Subcutaneous abdominal adipose tissue (tissue), 5 donors: ENCODE data around the gene ELK4.

Experiments used
- H3K27ac ChIP-seq: one replicate; pipeline ENCODE4 v1.7.0; 2013; ENCODE audit warnings: low read depth, mild to moderate bottlenecking, inconsistent platforms, low read length, moderate library complexity
- H3K27me3 ChIP-seq, 5 donors: one replicate each; pipeline ENCODE4 v1.7.0; 2013; ENCODE audit warnings: low read length in 5 of 5, inconsistent platforms in 1 of 5; ENCODE audit not compliant: control insufficient read depth in 5 of 5, insufficient read depth in 4 of 5
- H3K36me3 ChIP-seq, 5 donors: one replicate each; pipeline ENCODE4 v1.7.0; 2013; ENCODE audit warnings: low read length in 5 of 5; ENCODE audit not compliant: control insufficient read depth in 5 of 5, insufficient read depth in 5 of 5
- H3K4me1 ChIP-seq, 5 donors: one replicate each; pipeline ENCODE4 v1.7.0; 2013; ENCODE audit warnings: low read length in 5 of 5, mild to moderate bottlenecking in 3 of 5, moderate library complexity in 1 of 5; ENCODE audit not compliant: control insufficient read depth in 5 of 5, insufficient read depth in 5 of 5
- H3K4me3 ChIP-seq, 5 donors: one replicate each; pipeline ENCODE4 v1.7.0; 2013; ENCODE audit warnings: low read length in 5 of 5, low read depth in 1 of 5
- H3K9ac ChIP-seq, 5 donors: one replicate each; pipeline ENCODE4 v1.7.0; 2013; ENCODE audit warnings: low read length in 5 of 5, mild to moderate bottlenecking in 4 of 5, moderate library complexity in 3 of 5
- H3K9me3 ChIP-seq, 5 donors: one replicate each; pipeline ENCODE4 v1.7.0; 2013; ENCODE audit warnings: low read length in 5 of 5; ENCODE audit not compliant: control insufficient read depth in 5 of 5
- donor health status: healthy.
- donor health status: healthy.
- donor health status: healthy.
- donor health status: healthy.
- donor health status: healthy.

ELK4 gene

GRCh38 chr1:205570796-205571537 is 60.8 kb downstream of the ELK4 start:
- Histone ChIP-seq H3K27me3 (peaks cover 14 to 38% (median 28%) of the 10 kb centered on the region in 5 donors), H3K4me3 (no peak overlapping the region), H3K27ac (no peak overlapping the region), H3K9me3 (no peaks in the 10 kb centered on the region), H3K4me1 (peaks cover 0 to 13% (median 7%) of the 10 kb centered on the region in 5 donors), H3K9ac (no peak overlapping the region), H3K36me3 (no peaks in the 10 kb centered on the region)

GRCh38 chr1:205570173-205570501 is 61.7 kb downstream of the ELK4 start:
- Histone ChIP-seq H3K4me1 (peaks cover 0 to 13% (median 7%) of the 10 kb centered on the region in 5 donors), H3K27ac (no peak overlapping the region), H3K9me3 (no peaks in the 10 kb centered on the region), H3K36me3 (no peaks in the 10 kb centered on the region), H3K27me3 (peaks cover 14 to 38% (median 28%) of the 10 kb centered on the region in 5 donors), H3K9ac (no peak overlapping the region), H3K4me3 (peak overlapping the region in 2 of 5 donors; percentile 67 to 69)

- Histone ChIP-seq H3K27ac (no peak overlapping the region), H3K9ac (peak overlapping the region in 1 of 5 donors; percentile 4), H3K4me1 (peaks cover 0 to 13% (median 7%) of the 10 kb centered on the region in 5 donors), H3K9me3 (no peaks in the 10 kb centered on the region), H3K27me3 (peaks cover 14 to 35% (median 28%) of the 10 kb centered on the region in 5 donors), H3K4me3 (peak overlapping the region in 3 of 5 donors; percentile 42 to 69 (median 67)), H3K36me3 (no peaks in the 10 kb centered on the region)
Measured at GRCh38 chr1:205569411-205570172, 62.2 kb downstream of the ELK4 start.

- no peaks in the 10 kb centered on the region for H3K36me3 ChIP-seq
- H3K27ac ChIP-seq = no peak overlapping the region
- peaks cover 14 to 35% (median 34%) of the 10 kb centered on the region in 5 donors for H3K27me3 ChIP-seq
- H3K9ac ChIP-seq = peak overlapping the region in 1 of 5 donors; percentile 25
- H3K4me1 ChIP-seq = peaks cover 0 to 14% (median 7%) of the 10 kb centered on the region in 5 donors
- H3K4me3 ChIP-seq = peak overlapping the region in 4 of 5 donors; percentile 50 to 69 (median 62)
- H3K9me3 ChIP-seq = no peaks in the 10 kb centered on the region
Measured at GRCh38 chr1:205568469-205569361, 63.1 kb downstream of the ELK4 start.

DNA sequence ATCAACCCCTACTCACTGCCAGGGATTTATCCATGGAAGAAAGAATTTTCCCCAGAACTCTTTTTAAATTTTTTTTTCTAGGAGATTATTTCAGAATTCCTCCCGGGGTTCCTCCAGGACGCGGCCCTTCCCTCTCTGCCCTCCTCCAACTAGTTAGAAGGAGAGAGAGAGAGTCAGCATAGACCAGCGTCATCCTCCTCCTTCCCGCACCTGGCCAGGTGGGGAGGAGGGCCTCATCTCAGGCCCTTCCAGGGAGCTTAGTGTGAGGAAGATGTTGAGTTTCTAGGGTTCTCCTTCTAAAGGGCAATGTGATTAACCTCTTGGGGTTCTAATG is 63.7 kb downstream of the ELK4 start:
- Histone ChIP-seq H3K27ac (no peak overlapping the region), H3K36me3 (no peaks in the 10 kb centered on the region), H3K9ac (no peak overlapping the region), H3K4me1 (peaks cover 0 to 14% (median 7%) of the 10 kb centered on the region in 5 donors), H3K4me3 (peak overlapping the region in 3 of 5 donors; percentile 36 to 39 (median 37)), H3K9me3 (no peaks in the 10 kb centered on the region), H3K27me3 (peaks cover 14 to 35% (median 34%) of the 10 kb centered on the region in 5 donors)

GRCh38 chr1:205567716-205568115 is 64.1 kb downstream of the ELK4 start:
- peaks cover 0 to 14% (median 7%) of the 10 kb centered on the region in 5 donors for H3K4me1 ChIP-seq
- H3K36me3 ChIP-seq = no peaks in the 10 kb centered on the region
- no peak overlapping the region for H3K4me3 ChIP-seq
- no peaks in the 10 kb centered on the region for H3K9me3 ChIP-seq
- no peak overlapping the region for H3K27ac ChIP-seq
- H3K9ac ChIP-seq = no peak overlapping the region
- peaks cover 14 to 35% (median 34%) of the 10 kb centered on the region in 5 donors for H3K27me3 ChIP-seq

- H3K36me3 ChIP-seq = no peaks in the 10 kb centered on the region
- H3K4me1 ChIP-seq = peaks cover 0 to 14% (median 7%) of the 10 kb centered on the region in 5 donors
- peaks cover 0 to 16% (median 9%) of the 10 kb centered on the region in 5 donors for H3K9me3 ChIP-seq
- H3K27ac ChIP-seq = no peak overlapping the region
- H3K4me3 ChIP-seq = no peak overlapping the region
- no peak overlapping the region for H3K9ac ChIP-seq
- H3K27me3 ChIP-seq = peaks cover 14 to 33% (median 24%) of the 10 kb centered on the region in 5 donors
Measured at GRCh38 chr1:205565799-205566198, 66.0 kb downstream of the ELK4 start.

- no peaks in the 10 kb centered on the region for H3K36me3 ChIP-seq
- H3K4me1 ChIP-seq = peaks cover 0 to 10% (median 6%) of the 10 kb centered on the region in 5 donors
- peaks cover 0 to 17% (median 9%) of the 10 kb centered on the region in 5 donors for H3K9me3 ChIP-seq
- H3K4me3 ChIP-seq = no peak overlapping the region
- H3K9ac ChIP-seq = no peak overlapping the region
- H3K27ac ChIP-seq = no peak overlapping the region
- peaks cover 8 to 22% (median 17%) of the 10 kb centered on the region in 5 donors for H3K27me3 ChIP-seq
Measured at GRCh38 chr1:205563927-205564441, 67.8 kb downstream of the ELK4 start.

DNA sequence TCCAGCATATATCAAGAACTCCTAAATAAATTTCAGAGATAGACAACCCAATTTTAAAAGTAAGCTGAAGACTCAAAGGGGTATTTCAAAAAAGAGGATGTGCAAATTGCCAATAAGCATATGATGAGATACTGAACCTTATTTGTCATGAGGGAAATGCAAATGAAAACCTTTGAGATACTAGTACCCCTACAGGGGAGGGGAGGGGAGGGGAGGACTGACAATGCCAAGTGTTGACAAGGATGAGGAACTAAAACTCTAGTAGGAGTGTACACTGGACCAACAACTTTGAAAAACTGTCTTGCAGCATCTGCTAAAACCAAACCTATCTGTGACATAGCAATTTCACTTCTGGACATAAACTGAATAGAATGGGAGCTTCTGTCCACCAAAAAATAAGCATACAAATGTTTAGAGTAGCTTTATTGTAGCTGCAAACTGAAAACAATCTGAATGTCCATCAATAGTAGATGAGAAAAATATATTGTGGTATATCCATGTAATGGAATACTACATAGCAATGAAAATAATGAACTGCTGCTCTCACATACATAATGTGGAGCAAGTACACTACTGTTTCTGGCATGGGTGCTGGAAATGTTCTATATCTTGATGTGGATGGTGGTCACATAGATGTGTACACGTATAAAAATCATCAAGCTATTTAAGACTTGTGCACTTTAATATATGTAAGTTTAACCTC is 70.2 kb downstream of the ELK4 start:
- Histone ChIP-seq H3K4me3 (peak overlapping the region in 1 of 5 donors; percentile 12), H3K27me3 (peaks cover 0 to 6% (median 0%) of the 10 kb centered on the region in 5 donors), H3K9me3 (peaks cover 0 to 17% (median 9%) of the 10 kb centered on the region in 5 donors), H3K36me3 (no peaks in the 10 kb centered on the region), H3K27ac (no peak overlapping the region), H3K4me1 (peaks cover 0 to 5% (median 0%) of the 10 kb centered on the region in 5 donors), H3K9ac (no peak overlapping the region)
